HCEC 1CT (cell line): Measurements from ENCODE around the gene SSTR5.

ENCODE experiments used
- DNase-seq: peaks from one replicate; pipeline ENCODE4 v3.0.0-alpha.2; 2017

Gene SSTR5

DNA sequence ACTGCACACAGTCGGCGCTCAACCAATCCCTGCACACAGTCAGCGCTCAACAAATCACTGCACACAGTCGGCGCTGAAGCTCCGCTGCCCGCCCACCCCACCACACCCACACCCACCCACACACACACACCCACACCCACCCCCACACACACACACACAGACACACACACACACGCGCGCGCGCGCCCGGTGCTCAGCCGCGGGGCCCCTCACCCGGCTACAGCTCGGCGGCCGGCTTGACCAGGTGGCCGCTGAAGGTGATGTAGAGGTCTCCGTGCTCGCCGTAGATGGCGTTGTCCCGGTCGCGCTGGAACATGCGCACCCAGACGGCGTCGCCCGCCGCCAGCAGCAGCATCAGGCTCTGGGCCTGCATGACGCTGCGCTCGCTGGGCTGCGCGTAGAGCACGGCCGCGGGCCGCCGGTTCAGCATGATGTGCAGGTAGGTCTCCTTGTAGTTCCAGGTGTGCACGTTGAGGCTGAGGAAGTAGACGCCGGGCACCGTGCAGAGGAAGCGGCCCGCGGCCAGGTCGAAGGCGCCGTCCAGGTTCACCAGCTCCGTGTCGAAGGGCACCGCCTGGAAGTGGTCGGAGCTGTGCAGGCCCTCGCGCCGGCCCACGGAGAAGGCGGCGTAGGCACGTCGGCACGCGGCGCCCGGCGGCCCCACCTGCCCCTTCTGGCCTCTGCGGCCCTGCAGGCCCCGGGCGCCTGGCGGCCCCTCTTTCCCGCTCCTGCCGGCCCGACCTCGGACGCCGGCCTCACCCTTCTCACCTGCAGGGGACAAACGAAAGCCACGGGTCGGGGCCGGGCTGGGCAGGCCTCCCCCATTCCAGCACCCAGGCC, 21.0 kb downstream of the SSTR5 start:
- no peak for DNase-seq

DNA sequence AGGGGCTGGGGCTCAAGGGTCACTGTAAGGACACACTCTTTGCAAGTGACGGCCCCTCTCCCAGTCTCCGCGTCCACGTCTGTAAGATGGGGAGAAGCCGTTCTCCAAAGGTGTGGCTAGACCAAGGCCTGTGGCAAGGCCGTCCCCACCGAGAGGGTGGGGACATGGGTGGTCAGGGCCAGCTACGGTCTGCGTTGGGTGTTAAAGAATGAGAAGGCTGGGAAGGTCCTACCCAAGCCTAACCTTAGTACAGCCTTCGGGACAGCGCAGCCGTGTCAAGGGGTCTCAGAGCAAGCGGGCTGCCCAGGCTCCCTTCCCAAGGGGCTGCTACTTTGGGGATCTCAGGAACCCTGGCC, 21.6 kb downstream of the SSTR5 start:
- DNase-seq, result no peak

GRCh38 chr16:1094601-1095449, 22.3 kb downstream of the SSTR5 start:
- no peak for DNase-seq

DNA sequence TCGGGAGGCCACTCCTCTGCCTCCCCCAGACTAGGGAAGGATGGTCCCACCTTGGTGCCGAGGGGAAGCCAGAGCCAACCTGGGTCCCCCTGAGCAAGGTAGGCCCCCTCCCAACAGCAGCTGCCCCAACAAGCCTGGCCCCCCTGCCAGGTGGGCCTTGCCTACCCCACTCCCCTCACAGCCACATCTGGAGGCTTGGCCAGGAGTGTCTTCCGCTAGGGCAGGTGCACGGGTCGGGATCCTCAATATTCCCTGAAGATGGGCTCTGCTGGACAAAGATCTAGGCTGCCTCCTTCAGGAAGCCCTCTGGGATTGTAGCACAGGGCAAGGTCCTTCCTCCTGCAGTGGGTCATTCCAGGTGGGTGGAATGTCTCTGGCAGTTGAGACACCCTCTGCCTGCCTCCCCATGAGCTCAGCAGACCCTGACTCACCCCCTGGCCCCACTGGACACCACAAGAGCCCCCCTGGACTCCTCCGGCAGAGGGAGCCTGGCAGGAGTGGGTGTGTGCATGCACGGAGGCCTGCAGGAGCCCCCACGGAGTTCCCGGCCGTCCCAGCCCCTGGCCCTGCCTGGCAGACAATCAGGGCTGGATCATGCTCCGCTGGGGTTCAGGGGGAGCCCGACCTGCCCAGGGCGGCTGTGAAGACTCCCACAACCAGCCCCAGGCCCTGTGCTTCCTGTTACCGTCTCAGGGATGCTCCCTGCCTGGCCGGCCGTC, 23.1 kb downstream of the SSTR5 start:
- no peak for DNase-seq

- DNase-seq, result no peak
Observed at GRCh38 chr16:1096169-1097082, 23.9 kb downstream of the SSTR5 start, which contains the start of gene C1QTNF8. Gene C1QTNF8 (minus strand): TSS chr16:1096244. CDS start chr16:1094922, 1,322 bp downstream.

- no peak for DNase-seq
Observed at GRCh38 chr16:1097156-1097555, 24.6 kb downstream of the SSTR5 start.

DNA sequence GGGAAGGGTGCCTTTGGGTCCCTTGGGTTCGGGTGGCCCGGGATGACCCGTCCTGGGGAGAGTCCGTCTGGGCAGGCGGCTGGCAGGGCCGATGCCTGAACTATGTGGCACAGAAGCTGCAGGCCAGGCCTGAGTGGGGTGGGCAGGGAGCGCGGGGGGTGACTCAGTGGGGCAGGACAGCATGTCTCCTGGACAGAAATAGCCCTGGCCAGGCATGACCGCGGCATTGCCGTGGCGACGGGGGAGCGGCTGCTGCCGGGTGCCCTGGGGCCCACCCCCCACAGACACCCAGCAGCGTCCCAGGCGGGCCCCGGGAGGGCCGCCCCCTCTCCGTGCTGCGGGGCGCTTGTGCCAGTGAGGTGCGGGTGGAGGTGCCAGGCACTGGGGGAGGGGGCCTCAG, 25.3 kb downstream of the SSTR5 start:
- no peak for DNase-seq

GRCh38 chr16:1098266-1098991, 25.9 kb downstream of the SSTR5 start:
- no peak for DNase-seq

DNA sequence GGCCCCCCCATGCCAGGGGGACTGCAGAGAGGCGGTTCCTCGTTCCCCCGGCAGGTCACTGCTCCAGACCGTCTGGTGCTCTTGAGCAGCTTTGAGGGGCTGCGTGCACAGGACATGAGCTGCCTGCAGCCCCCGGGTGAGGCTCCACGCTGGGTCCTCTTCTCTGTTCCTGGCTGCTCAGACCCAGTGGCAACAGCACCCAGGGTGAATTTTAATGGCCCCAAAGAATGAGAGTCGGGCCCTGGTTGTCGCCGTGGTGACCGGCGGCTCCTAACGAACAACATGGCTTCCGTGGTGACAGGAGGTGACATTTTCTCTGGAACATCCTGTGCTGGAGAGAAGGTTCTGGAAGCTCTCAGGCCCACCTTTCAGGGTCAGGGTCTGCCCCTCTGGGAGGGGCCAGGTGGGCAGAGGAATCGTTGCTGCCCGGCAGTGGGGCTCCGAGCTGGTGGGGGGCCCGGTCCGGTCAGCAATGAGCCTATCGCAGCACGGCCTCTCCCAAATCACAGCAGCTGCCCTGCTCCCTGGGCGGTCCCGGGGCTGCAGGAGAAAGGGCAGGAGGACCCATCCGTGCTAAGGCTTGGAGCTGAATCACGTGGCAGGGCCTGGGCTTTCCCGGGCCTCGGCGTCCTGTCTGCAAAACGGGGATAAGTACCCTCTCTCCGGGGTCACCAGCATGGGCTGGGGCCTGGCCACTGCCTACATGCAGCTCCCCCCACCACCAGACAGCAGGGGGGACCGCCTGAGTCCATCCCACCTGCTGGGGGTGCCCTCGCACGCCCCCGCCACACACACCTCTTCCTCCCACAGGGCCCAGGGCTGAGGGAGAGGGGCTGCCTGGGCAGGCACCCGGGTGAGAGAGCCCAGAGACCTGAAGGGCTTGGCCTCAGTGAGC, 26.9 kb downstream of the SSTR5 start:
- no peak for DNase-seq

DNA sequence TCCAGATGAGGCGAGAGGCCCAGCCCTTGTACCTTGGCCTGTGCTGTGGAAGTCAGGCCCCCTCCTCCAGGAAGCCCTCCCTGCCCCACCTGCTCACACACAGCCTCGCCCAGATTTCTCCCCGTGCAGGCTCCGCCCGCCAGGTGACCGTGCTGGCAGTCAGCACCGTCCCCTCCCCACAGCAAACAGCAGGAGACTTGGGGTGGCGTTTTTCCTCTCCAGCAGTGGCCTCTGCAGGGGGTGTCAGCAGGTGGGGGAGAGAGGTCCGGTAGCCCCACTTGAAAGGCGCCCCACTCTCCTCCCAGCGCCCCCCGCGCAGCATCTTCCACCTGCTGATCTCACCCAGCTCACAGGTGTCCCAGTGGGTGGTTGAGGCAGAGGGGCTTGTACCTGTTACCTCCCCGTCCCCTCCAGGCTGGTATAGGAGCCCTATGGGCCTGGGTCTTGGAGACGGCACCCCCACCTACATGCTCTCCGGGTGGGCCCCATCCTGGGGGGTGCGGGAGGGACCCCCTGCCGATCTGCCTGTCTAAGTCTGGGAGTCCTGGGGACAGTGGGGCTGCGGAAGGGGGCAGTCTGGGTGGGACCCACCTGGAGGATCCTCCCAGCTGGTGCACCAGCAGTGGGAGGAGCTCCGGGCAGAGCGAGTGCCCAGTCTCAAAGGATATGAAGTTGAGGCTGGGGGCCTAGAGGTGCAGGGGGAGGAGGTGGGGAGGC, 27.7 kb downstream of the SSTR5 start:
- DNase-seq, result no peak

DNA sequence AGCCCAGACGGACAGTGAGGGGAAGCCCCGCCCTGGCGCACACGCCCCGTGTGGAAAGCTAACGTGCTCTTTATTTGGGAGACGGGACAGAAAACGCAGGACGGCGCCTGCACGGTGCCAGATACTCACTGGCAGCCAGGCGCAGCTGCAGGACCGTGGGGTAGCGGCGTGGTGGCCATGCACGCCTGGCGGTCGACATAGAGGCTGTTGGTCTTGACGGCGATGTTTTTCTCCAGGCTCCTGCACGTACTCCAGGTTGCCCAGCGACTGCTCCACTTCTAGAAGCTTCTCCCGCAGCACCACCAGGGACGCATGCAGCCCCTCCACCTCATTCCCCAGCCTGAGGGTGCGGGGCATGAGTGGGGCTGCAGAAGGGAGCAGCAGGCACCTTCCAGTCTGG, 28.6 kb downstream of the SSTR5 start:
- no peak for DNase-seq

DNA sequence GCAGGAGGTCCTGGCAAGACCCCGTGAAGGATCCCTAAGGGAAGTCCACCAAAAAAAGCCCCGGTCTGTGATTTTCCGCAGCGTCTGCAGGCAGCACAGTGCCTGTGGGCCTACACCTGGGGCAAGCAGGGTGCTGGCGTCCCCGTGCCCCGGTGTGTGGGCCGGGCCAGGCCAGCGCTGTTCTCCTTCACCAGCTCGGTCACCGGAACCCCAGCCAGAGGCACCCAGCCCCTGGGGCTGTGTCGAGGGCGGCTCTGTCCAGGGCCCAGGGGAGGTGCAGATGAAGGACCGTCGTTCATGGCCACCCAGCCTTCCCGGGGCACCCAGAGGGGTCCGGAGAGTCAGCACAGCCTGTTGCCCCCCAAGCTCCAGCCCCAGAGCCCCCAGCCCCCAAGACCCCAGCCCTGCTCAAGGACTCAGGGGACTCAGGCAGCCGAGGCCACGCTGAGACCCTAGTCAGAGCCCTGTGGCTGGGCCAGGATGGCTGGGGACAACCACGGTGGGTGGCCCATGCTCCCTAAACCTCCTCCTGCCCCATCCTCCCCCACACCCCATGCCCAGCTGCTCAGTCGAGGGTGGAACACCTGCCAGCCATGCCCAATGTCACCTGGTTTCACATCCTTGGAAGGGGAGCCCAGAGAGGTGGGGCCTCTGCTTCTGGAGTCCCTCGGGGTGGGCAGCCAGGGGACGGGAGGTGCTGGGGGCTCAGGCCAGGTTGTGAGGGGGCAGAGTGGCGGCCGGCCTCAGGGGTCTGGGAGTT, 29.2 kb downstream of the SSTR5 start:
- DNase-seq, result no peak

- no peak for DNase-seq
Observed at GRCh38 chr16:1102333-1102700, 29.8 kb downstream of the SSTR5 start.

DNA sequence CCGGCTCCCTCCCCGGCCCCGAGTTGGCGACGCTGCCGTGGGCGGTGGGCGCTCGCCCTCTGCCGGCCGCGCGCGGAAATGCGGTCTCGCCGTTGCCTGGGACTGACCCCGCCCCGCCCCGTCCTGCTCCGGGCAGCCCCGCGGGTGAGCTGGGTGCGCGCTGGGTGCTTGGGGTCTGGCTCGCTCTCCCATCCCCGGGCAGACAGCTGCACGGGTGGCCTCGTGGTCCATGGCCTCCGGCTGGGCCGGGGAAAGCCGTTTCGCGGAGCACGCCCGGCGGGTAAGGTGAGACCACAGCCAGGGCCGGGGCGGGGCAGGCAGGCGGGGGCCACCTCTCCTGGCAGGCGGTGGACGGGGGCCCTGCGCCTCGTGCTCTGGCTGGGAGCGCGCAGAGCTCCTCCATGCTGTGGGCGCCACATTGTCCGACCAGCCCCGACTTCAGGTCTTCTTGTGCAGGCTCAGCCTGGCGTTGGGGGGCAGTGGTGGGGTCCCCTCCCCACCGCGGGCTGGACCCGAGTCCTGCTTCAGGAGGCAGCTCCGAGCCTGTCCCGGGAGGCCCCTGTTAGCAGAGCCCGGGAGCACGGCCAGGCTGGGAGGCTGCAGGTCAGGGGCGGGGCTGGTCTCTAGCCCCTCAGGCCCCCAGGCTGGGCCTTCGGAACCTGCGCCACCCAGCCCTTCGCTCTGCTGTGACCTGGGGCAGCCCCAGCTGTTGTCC, 30.5 kb downstream of the SSTR5 start:
- DNase-seq, result no peak

- DNase-seq, result no peak
Observed at GRCh38 chr16:1103636-1103980, 31.1 kb downstream of the SSTR5 start.

DNA sequence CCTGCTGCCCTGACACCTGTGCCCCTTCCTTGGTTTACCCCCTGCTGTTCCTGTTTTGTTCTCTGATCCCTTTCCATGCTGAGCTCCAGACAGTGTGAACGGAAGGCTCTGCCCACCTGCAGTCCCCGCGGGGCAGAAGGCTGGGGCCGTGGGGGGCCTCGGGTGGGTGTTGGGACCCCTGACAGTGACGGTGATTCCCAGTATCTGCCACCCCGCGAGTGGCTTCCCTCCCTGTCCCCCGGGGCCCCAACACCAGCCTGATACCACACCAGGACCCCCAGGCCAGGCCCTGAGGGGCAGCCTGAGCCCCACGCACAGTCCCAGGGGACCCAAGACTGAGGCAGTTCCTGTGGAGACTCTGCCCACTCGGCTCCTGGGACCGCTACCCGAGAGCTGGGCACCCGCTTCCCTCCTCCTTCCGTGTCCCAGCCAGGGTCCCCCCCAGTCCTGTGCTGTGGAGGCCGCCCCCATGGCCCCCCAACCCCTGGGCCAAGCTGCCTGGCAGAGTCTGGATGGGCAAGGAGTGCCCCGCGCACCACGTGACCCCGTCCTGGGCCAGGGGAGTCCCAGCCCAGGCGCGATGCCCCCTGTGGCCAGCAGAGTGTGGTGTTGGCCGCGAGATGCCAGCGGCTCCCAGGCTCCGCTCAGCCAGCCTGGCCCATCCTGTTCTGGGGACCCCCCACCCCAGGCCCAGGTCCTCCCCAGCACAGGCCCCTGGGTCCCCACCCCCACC, 33.5 kb downstream of the SSTR5 start:
- DNase-seq, result peak; percentile 22

- DNase-seq, result no peak
Observed at GRCh38 chr16:1106659-1107058, 34.1 kb downstream of the SSTR5 start.

- DNase-seq, result no peak
Observed at GRCh38 chr16:1107141-1107540, 34.6 kb downstream of the SSTR5 start.
